Suprapubic skin (tissue), 4 donors: ENCODE measurements around the gene TCHH.

Experiments
- CTCF ChIP-seq, 2 donors: fragments of 200-600 bp in 1 of 2; fragments of 450-650 bp in 1 of 2; sonication (generic) in 1 of 2; IDR thresholded peaks; one replicate each; pipeline ENCODE4 v1.5.1; 2016 to 2019; ENCODE audit warnings: antibody characterized with exemption in 2 of 2, mild to moderate bottlenecking in 1 of 2, moderate library complexity in 1 of 2
- EP300 ChIP-seq: sonication (generic); formaldehyde crosslinking; IDR thresholded peaks from one replicate; pipeline ENCODE4 v1.6.1; 2017; ENCODE audit warnings: antibody characterized with exemption
- POLR2A ChIP-seq, 2 donors: fragments of 450-650 bp; IDR thresholded peaks; one replicate each; pipeline ENCODE4 v1.6.1; 2017; ENCODE audit warnings: antibody characterized with exemption in 2 of 2, mild to moderate bottlenecking in 2 of 2, moderate library complexity in 2 of 2
- POLR2AphosphoS5 ChIP-seq, 3 donors: sonication (generic); formaldehyde crosslinking; IDR thresholded peaks; one replicate each; pipeline ENCODE4 v1.6.1; 2017; ENCODE audit warnings: antibody characterized with exemption in 3 of 3

DNA sequence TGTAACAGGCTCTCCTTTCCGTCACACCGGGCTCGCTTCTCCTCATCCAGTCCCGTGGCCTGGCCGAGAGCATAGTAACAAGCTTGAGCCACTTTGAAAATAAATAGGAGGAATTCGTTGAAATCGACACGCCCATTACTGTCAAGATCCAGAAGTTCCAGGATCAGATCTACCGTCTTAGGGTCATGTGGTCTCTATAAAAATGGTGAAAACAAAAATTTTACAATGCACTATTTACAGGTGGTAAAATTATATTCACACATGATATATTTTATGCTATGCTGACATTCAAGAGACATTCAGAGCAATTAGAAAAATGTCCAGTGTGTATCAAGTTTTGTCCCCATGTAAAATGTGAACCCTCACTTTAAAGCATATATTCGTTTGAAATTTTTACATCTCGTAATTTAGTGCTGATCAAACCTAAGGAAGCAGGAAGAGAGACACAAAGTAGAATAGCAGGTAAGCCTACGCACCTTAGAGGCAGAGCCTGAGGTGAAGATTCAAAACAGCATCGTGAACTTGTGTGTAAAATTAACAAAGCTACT, 2.3 kb downstream of the TCHH start:
- TF ChIP-seq CTCF (IDR thresholded peaks at IDR 0.05) (no peak), POLR2AphosphoS5 (IDR thresholded peaks at IDR 0.05) (no peak), EP300 (no peak), POLR2A (IDR thresholded peaks at IDR 0.05) (no peak)
